HG03139 (cell line): ENCODE measurements around the gene DUSP2.
"Not testable (repeated sequence)": the region's sequence is repeated elsewhere in the genome, so short reads cannot be mapped to it uniquely, and the experiment has no call there.

ENCODE experiments used
- ATAC-seq: cut with Tn5 transposase; IDR thresholded peaks from one replicate; pipeline ENCODE4 v1.9.1; 2021; ENCODE audit not compliant: unreplicated experiment

Gene DUSP2

DNA sequence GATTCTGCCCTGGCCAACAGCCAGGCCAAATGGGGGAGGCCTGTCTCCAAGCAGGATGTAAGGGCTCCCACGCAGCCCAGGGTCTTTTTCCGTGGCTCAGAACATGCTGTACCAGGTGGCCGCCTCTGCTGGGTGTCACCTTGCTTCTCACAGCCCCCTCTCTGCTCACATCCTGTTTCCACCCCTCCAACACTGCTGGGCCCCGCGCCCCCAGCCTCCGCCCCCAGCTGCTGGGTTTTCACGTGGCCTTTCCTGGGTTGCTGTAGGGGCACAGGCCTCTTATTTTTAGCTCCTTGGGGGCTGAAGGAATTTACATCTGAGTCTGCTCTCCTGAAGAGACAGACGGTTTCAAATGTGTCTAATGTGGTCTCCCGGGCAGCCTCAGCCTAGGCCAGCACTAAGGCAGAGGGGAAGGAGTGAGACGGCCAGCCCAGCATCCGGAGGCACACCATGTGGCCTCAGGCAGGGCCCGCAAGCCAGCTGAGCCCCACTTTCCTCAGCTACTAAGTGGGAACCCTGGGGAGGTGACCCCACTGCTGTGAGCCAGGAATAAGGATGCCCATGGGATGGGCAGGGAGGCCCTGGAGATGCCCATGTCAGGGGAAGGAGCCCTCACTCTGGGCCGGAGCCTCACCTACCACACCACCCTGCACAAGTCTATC is 18.7 kb upstream of the DUSP2 start:
- peak; percentile 48 for ATAC-seq

GRCh38 chr2:96163415-96163767 is 18.2 kb upstream of the DUSP2 start:
- peak; percentile 11 for ATAC-seq

- no peak for ATAC-seq
These were observed 16.7 kb upstream of the DUSP2 start for GRCh38 chr2:96161898-96162297.

DNA sequence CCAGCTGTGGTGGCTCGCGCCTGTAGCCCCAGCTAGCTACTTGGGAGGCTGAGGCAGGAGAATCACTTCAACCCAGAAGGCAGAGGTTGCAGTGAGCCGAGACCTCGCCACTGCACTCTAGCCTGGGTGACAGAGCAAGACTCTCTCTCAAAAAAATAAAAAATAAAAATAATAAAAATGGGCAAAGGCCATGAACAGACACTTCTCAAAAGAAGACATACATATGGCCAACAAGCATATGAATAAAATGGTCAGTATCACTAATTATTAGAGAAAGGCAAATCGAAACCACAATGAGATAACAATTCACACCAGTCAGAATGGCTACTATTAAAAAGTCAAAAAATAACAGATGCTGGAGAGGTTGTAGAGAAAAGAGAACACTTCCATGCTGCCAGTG is 15.1 kb upstream of the DUSP2 start:
- ATAC-seq = not testable (repeated sequence)

GRCh38 chr2:96159084-96159830 is 14.0 kb upstream of the DUSP2 start:
- no peak for ATAC-seq

DNA sequence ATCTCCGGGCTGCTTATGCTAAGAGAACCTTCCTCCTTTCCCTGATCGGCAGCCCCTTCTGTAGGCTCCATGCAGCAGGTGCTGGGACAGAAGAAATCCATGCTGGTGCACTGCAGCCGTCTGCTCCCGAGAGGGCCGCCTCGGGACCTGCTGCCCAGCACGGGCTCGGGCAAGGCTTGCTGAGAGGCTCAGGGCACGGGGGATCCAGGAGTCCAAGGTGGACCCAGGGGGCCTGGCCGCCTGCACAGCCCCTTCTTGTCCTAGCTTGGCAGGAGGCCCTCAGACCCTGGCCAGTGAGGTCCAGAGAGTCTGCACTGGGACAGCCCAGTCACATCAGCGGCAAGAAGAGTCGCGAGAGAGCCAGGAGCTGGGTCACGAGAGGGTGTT is 13.3 kb upstream of the DUSP2 start:
- ATAC-seq = no peak

DNA sequence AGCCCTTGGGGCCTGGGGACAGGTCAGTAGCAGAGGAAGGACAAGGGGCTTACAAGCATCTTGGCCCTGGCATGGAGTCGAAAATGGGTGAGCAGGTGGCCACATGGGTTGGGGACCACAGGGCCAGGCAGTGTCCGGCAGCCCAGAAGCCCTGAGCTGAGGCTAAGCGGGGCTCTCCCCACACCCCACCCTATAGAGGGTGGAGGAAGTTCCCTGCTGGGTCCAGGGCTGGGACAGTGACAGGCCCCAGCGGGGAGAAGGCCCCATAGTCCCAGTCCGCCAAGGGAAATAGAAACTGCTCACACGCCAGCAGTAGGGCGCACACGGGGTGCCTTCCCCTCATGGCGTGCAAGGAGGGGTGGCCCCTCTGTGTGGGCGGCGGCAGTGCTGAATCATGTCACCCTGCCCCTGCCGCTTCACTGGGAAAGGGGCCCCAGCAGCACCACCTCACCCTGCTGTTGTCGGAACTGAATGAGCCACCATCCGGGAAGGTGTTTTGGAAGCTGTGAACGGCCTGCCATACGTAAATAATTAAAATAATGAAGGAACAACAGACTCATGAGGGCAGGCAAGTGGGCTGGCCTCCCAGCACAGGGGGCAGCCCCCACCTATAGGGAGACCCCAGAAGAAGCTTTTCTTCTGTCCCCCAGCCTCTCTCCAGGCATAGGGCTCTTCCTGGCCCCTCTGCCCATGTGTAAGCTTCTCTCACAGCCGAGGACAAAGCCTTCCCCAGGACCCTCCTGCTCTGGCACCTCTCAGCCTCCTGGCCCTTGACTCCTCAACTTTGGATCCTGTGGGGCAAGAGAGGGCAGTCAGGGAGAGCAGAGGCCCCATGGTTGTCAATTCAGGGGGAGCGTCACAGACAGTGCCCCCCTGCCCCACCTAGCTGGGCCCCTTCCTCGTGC is 12.7 kb upstream of the DUSP2 start:
- peak; percentile 59 for ATAC-seq

GRCh38 chr2:96156926-96157648 is 11.8 kb upstream of the DUSP2 start:
- ATAC-seq = peak; percentile 43

GRCh38 chr2:96156011-96156820 is 11.0 kb upstream of the DUSP2 start:
- ATAC-seq = no peak

DNA sequence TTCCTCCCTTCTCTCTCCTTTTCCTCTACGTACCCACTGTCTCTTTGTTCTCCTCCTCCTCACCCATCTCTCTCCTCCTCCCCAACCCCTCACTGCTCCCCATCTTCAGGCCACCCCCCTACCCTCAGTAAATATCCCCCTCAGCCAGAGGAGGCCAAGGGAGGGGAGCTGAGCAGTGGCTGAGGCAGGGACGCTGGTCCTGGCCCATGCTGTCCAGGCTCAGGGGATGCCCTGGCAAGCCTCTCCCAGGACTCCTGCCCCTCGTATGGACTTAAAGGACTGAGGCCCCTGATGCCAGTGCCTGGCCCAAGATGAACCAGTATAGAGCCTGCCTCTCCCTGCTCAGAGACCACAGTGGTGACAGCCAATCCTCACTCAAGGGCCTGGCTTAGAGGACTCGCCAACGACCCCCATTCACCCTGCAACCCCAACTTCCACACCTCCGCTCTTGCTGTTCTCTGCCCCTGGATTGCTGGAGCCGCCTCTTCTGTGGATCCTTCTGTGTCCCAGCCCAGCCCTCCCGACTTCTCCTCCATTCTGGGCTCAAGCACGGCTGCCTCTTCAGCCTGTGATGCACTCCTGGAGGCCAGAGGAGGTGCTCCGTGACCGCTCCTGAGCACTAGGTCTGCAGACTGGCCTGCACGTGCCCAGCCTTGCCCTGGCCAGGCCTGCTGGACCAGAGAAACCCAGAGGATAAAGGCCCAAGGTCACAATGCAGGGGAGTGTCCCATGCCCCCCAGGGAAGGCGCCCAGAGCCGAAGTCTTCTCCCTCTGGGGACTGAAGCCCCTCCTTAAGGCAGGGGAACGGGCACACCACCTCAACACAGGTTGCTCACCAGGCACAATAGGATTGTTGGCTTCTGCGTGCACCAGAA is 9.5 kb upstream of the DUSP2 start:
- no peak for ATAC-seq

GRCh38 chr2:96153991-96154431 is 8.8 kb upstream of the DUSP2 start:
- ATAC-seq = no peak

DNA sequence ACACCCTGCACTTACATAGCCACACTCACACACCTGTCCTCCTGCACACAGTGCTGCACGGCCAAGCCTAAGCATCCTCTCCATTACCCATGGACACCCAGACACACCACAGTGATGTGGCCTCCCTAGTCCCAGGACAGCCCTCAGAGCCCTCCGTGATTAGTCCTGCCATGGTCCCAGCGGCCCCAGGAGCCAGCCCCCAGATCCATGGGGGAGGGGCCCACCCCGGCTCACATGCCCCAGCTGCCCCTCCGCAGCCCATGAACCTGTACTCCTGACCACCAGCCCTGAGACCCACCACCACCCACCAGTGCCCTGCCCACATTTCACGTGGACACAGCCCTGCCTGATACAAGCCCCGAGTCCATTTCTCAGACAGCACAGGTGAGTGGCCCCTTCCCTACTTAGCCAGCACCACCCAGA is 8.1 kb upstream of the DUSP2 start:
- no peak for ATAC-seq

DNA sequence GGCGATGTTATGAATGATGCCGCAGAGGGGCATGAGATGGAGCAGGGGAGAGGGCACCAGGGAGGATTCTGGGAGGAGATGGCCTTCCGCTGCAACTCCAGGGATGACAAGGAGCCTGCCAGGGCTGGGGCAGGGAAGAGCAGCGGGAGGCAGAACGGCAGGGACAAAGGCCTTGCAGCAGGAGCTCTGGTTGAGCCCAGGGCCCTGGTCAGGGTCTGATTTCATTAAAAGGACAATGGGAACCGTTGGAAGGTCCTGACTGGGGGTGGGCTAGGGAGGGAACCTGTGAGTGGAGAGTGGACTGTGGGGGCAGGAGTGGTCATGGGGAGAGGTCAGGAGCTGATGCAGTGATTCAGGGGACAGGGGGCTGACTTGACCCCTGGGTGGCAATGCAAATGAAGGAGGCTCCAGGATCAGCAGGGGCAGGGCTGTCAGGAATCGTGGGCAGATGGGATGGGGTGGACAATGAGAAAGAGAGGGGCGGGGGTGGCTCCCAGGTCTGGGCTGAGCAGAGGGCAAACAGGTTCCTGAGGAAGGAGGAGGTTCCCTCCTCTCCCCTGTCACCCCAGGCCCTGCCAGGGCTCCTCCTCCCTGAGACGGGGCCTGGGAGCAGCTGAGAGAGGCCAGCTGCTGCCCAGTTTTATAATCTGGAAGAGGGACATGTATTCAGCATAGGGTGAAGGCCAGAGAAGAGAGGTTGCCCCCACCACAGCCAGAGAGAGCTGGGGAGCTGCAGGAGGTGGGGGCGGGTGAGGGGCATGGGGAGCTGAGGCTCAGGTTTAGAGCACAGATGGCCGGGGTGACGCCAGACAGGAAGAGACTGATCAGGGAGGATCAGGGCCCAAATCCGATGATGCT is 7.3 kb upstream of the DUSP2 start:
- no peak for ATAC-seq

DNA sequence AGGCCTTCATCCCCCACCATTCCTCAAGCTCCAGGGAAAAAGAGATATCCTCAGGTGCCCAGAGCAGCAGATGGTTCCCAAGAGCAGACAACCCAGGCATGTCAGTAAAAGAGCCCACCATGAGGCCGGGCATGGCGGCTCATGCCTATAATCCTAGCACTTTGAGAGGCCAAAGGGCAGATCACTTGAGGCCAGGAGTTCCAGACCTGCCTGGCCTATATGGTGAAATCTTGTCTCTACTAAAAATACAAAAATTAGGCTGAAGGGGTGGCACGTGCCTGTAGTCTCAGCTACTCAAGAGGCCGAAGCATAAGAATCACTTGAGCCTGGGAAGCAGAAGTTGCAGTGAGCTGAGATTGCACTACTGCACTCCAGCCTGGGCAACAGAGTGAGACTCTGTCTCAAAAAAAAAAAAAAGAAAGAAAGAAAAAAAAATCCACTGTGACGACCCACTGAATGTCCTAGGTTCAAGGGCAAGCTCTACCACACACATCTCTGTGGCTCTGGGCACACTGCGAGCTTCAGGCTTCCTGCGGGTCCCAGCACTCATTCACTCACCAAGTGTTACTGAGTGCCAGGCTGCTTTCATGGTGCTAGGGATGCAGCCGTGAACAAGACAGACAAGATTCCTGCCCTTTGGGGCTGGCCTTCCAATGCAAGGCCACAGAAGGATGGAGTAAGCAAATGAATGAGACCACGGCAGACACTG is 6.5 kb upstream of the DUSP2 start:
- ATAC-seq = no peak

DNA sequence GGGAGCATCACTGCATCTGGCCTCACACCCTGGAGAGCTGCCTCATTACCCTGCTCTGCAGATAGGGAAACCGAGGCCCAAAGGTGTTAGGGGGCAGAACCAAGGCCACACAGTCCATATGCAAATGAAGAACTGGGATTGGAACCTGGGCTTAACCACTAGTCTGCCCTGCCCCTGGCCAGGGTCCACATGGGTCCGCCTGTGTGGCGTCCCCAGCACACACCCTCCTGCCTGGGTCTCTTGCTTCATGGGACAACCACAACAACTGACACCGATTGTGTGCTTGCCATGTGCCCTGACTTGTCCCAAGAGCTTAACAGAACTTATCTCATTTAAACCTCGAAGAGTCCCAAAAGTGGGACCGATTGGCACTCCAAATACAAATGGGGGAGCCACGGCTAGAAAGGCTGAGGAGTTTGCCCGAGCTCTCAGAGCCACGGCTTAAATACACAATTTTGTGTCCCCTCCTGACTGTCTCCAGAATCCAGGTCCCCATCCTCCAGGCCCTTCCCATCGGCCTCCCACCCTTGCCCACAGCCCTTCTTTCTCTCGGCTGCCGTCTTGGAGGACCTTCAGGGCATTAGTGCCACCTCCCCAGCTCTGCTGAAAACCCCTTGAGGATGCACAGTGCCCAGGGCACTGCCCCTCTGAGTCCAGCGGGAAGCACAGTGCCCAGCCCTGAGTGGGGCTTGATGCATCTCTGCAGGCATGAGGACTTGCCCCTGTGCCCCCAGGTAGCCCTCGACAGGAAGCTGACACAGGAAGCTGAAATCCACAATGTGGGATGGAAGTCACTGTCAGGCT is 5.8 kb upstream of the DUSP2 start:
- ATAC-seq = no peak

DNA sequence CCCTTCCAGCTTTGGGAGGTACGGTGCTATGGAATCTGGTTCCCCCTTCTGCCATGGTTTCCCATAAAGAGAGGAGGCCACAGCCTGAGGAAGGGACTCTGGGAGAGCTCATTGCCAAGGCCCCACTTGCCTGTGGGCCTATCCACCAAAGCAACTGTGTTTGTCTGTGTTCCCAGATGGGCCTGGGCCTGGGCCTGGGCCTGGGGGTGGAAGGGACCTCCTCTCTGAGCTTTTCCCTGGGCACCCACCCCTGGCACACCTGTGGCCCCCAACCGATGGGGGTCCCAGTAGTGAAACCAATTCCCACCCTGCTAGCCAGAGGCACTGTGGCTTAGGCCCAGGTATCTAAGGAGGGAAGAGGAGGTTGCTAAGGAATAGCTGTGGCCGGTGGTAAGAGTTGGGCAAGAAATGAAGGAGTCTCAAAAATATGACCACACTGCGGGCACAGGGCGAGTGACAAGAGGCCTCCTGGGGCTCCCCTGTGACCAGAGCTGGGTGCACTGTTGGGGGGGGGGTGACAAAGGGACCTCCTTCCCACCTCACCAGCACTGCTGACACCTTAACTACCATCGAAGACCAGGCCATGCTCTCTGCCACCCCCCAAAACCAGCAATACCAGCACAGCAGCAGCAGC is 4.9 kb upstream of the DUSP2 start:
- no peak for ATAC-seq
